ENCODE data around the gene SLC24A1.

- TF ChIP-seq ZNF281 (CRISPR knock-in tag; IDR thresholded peaks at IDR 0.05; ENCODE audit: borderline replicate concordance) = no peak
- TF ChIP-seq, protein P1, sequence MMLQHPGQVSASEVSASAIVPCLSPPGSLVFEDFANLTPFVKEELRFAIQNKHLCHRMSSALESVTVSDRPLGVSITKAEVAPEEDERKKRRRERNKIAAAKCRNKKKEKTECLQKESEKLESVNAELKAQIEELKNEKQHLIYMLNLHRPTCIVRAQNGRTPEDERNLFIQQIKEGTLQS (CRISPR knock-in tag; IDR thresholded peaks at IDR 0.05) = no peak
- TF ChIP-seq HDAC2 (CRISPR knock-in tag; IDR thresholded peaks at IDR 0.05) = no peak
- TF ChIP-seq POLR2A (IDR thresholded peaks at IDR 0.05; ENCODE audit: insufficient read depth in 1 of 2, low read depth in 2 of 2, low read length in 2 of 2) = no peak
- no peak for TF ChIP-seq CREM (IDR thresholded peaks at IDR 0.05)
- no peak for TF ChIP-seq CREM (CRISPR knock-in tag; IDR thresholded peaks at IDR 0.05)
- no peak for TF ChIP-seq TAF1 (CRISPR knock-in tag; IDR thresholded peaks at IDR 0.05)
Measured at GRCh38 chr15:65695081-65695480, 73.3 kb downstream of the SLC24A1 start.
